Epithelial cell of esophagus (primary cell): ENCODE measurements around the gene P2RY12.

Experiments used
- DNase-seq: peaks from one replicate; pipeline ENCODE4 v3.0.0; 2010; ENCODE audit warnings: low read depth
- H3K4me3 ChIP-seq: 2 replicates; pipeline ENCODE4 v1.5.1; 2011; ENCODE audit warnings: mild to moderate bottlenecking, low read length, control low read depth
- CTCF ChIP-seq: IDR thresholded peaks from 2 replicates; pipeline ENCODE4 v1.5.1; 2011; ENCODE audit warnings: low read depth, mild to moderate bottlenecking, low read length, control low read depth, inconsistent platforms; ENCODE audit not compliant: insufficient read depth; ENCODE audit errors: missing control alignments

P2RY12 gene

DNA sequence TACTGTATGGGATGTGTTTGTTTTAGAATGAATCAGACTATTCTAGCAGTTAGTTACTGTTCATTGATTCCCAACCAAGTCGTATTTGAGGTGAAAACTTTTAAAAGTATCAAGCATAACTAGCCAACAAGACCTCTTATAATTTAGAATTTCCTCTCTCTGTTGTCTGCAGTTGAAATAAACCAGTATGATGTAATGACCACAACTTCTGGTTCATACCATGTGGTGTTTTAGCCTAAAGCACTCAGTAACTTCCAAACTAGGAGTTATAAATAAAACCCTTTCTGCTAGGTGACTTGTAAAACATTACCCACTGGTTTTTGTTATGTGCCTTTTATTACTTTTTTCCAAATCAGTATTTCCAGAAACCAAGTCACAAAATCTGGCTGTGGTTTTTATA is 19.8 kb upstream of the P2RY12 start:
- peak; percentile 19 for DNase-seq
- no peak overlapping the region for H3K4me3 ChIP-seq
- no peak for TF ChIP-seq CTCF

GRCh38 chr3:151403246-151403645 is 18.7 kb upstream of the P2RY12 start:
- DNase-seq = peak; percentile 62
- no peak for TF ChIP-seq CTCF
- no peak overlapping the region for H3K4me3 ChIP-seq

- TF ChIP-seq CTCF = no peak
Measured at GRCh38 chr3:151402349-151402748, 17.8 kb upstream of the P2RY12 start.

GRCh38 chr3:151400341-151400740 is 15.8 kb upstream of the P2RY12 start:
- peak; percentile 87 for DNase-seq
- TF ChIP-seq CTCF = no peak
- H3K4me3 ChIP-seq = no peak overlapping the region

More at GRCh38 chr3:151402349-151402748, 17.8 kb upstream of the P2RY12 start:
- no peak overlapping the region for H3K4me3 ChIP-seq
- DNase-seq = no peak

- H3K4me3 ChIP-seq = no peak overlapping the region
- DNase-seq = no peak
- TF ChIP-seq CTCF = no peak
Measured at GRCh38 chr3:151398895-151399294, 14.3 kb upstream of the P2RY12 start.

GRCh38 chr3:151395806-151396205 is 11.3 kb upstream of the P2RY12 start:
- no peak overlapping the region for H3K4me3 ChIP-seq
- no peak for TF ChIP-seq CTCF
- peak; percentile 94 for DNase-seq

GRCh38 chr3:151394611-151395010 is 10.1 kb upstream of the P2RY12 start:
- H3K4me3 ChIP-seq = no peak overlapping the region
- peak; percentile 88 for DNase-seq
- TF ChIP-seq CTCF = no peak
